ENCODE measurements around the gene SUMF1.
A peak's percentile ranks its signal among the peaks of the same experiment; 100 is the strongest.

SUMF1 gene

GRCh38 chr3:4421121-4421520, 45.9 kb downstream of the SUMF1 start:
- no peak for TF ChIP-seq ZC3H10 (CRISPR knock-in tag; IDR thresholded peaks at IDR 0.05)
- TF ChIP-seq SNAI2 (CRISPR knock-in tag; IDR thresholded peaks at IDR 0.05), result no peak
- no peak for TF ChIP-seq TOX (CRISPR knock-in tag; IDR thresholded peaks at IDR 0.05; ENCODE audit: borderline replicate concordance)
- TF ChIP-seq POU6F1 (CRISPR knock-in tag; IDR thresholded peaks at IDR 0.05; ENCODE audit: borderline replicate concordance, low read depth), result no peak
- no peak for TF ChIP-seq BACH2 (CRISPR knock-in tag; IDR thresholded peaks at IDR 0.05; ENCODE audit: borderline replicate concordance)
- TF ChIP-seq GLIS3 (CRISPR knock-in tag; IDR thresholded peaks at IDR 0.05), result no peak
- no peak for TF ChIP-seq CSRNP3 (CRISPR knock-in tag; IDR thresholded peaks at IDR 0.05)
- no peak for TF ChIP-seq PPARA (CRISPR knock-in tag; IDR thresholded peaks at IDR 0.05; ENCODE audit: borderline replicate concordance)
- no peak for TF ChIP-seq ZNF8 (CRISPR knock-in tag; IDR thresholded peaks at IDR 0.05)
- TF ChIP-seq ZNF70 (CRISPR knock-in tag; IDR thresholded peaks at IDR 0.05), result no peak
- no peak for TF ChIP-seq ESRRG (CRISPR knock-in tag; IDR thresholded peaks at IDR 0.05)
- TF ChIP-seq TCF4 (CRISPR knock-in tag; IDR thresholded peaks at IDR 0.05; ENCODE audit: borderline replicate concordance), result no peak
- no peak for TF ChIP-seq RARB (CRISPR knock-in tag; IDR thresholded peaks at IDR 0.05)
- TF ChIP-seq CREB5 (CRISPR knock-in tag; IDR thresholded peaks at IDR 0.05; ENCODE audit: low read depth), result no peak
- TF ChIP-seq CSDC2 (CRISPR knock-in tag; IDR thresholded peaks at IDR 0.05), result no peak
- TF ChIP-seq ZFP3 (CRISPR knock-in tag; IDR thresholded peaks at IDR 0.05), result no peak
- no peak for TF ChIP-seq OSR1 (CRISPR knock-in tag; IDR thresholded peaks at IDR 0.05)
- no peak for TF ChIP-seq ARNTL (CRISPR knock-in tag; IDR thresholded peaks at IDR 0.05; ENCODE audit: borderline replicate concordance, low read depth)
- peak; percentile 32; the same call in 2 of the 3 replicates for ATAC-seq

- TF ChIP-seq ZFP30 (CRISPR knock-in tag; IDR thresholded peaks at IDR 0.05) (no peak), CSDC2 (CRISPR knock-in tag; IDR thresholded peaks at IDR 0.05) (no peak), RARB (CRISPR knock-in tag; IDR thresholded peaks at IDR 0.05) (no peak)
- no peak for ATAC-seq
Measured at GRCh38 chr3:4419920-4420319, 47.1 kb downstream of the SUMF1 start.

- TF ChIP-seq OSR1 (CRISPR knock-in tag; IDR thresholded peaks at IDR 0.05), result no peak
- no peak for TF ChIP-seq TOX (CRISPR knock-in tag; IDR thresholded peaks at IDR 0.05; ENCODE audit: borderline replicate concordance)
- no peak for TF ChIP-seq ISL1 (CRISPR knock-in tag; IDR thresholded peaks at IDR 0.05)
- TF ChIP-seq ZNF70 (CRISPR knock-in tag; IDR thresholded peaks at IDR 0.05), result no peak
- no peak for TF ChIP-seq SNAI2 (CRISPR knock-in tag; IDR thresholded peaks at IDR 0.05)
- TF ChIP-seq PPARA (CRISPR knock-in tag; IDR thresholded peaks at IDR 0.05; ENCODE audit: borderline replicate concordance), result no peak
- no peak for TF ChIP-seq ARNTL (CRISPR knock-in tag; IDR thresholded peaks at IDR 0.05; ENCODE audit: borderline replicate concordance, low read depth)
- no peak for TF ChIP-seq ZFP3 (CRISPR knock-in tag; IDR thresholded peaks at IDR 0.05)
- no peak for TF ChIP-seq GLIS3 (CRISPR knock-in tag; IDR thresholded peaks at IDR 0.05)
- no peak for TF ChIP-seq TCF4 (CRISPR knock-in tag; IDR thresholded peaks at IDR 0.05; ENCODE audit: borderline replicate concordance)
- no peak for TF ChIP-seq ZFP30 (CRISPR knock-in tag; IDR thresholded peaks at IDR 0.05)
- no peak for TF ChIP-seq BACH2 (CRISPR knock-in tag; IDR thresholded peaks at IDR 0.05; ENCODE audit: borderline replicate concordance)
- TF ChIP-seq ZNF565 (CRISPR knock-in tag; conservative IDR thresholded peaks at IDR 0.05; ENCODE audit: low read depth), result no peak
- TF ChIP-seq ZC3H10 (CRISPR knock-in tag; IDR thresholded peaks at IDR 0.05), result no peak
- no peak for ATAC-seq
Measured at GRCh38 chr3:4419386-4419785, 47.7 kb downstream of the SUMF1 start.

- ATAC-seq, result no peak
- no peak for TF ChIP-seq TSHZ2 (CRISPR knock-in tag; IDR thresholded peaks at IDR 0.05)
- no peak for TF ChIP-seq TOX (CRISPR knock-in tag; IDR thresholded peaks at IDR 0.05; ENCODE audit: borderline replicate concordance)
- no peak for TF ChIP-seq ARNTL (CRISPR knock-in tag; IDR thresholded peaks at IDR 0.05; ENCODE audit: borderline replicate concordance, low read depth)
- no peak for TF ChIP-seq RARB (CRISPR knock-in tag; IDR thresholded peaks at IDR 0.05)
- no peak for TF ChIP-seq ZNF8 (CRISPR knock-in tag; IDR thresholded peaks at IDR 0.05)
- TF ChIP-seq SNAI2 (CRISPR knock-in tag; IDR thresholded peaks at IDR 0.05), result no peak
- TF ChIP-seq ZNF565 (CRISPR knock-in tag; conservative IDR thresholded peaks at IDR 0.05; ENCODE audit: low read depth), result no peak
- no peak for TF ChIP-seq CSRNP3 (CRISPR knock-in tag; IDR thresholded peaks at IDR 0.05)
- no peak for TF ChIP-seq ESRRG (CRISPR knock-in tag; IDR thresholded peaks at IDR 0.05)
- no peak for TF ChIP-seq ZFP30 (CRISPR knock-in tag; IDR thresholded peaks at IDR 0.05)
- TF ChIP-seq GLIS3 (CRISPR knock-in tag; IDR thresholded peaks at IDR 0.05), result no peak
- no peak for TF ChIP-seq ZC3H10 (CRISPR knock-in tag; IDR thresholded peaks at IDR 0.05)
- TF ChIP-seq BACH2 (CRISPR knock-in tag; IDR thresholded peaks at IDR 0.05; ENCODE audit: borderline replicate concordance), result no peak
- TF ChIP-seq ZFP3 (CRISPR knock-in tag; IDR thresholded peaks at IDR 0.05), result no peak
- no peak for TF ChIP-seq CREB5 (CRISPR knock-in tag; IDR thresholded peaks at IDR 0.05; ENCODE audit: low read depth)
Measured at GRCh38 chr3:4418156-4418555, 48.9 kb downstream of the SUMF1 start.
